SH-SY5Y (cell line): Measurements from ENCODE around the gene SLC52A1.

Experiments
- GATA2 ChIP-seq: IDR thresholded peaks from 2 replicates; pipeline ENCODE4 v1.6.1; 2011; ENCODE audit warnings: mild to moderate bottlenecking, low read depth, low read length
- GATA3 ChIP-seq: IDR thresholded peaks from 2 replicates; pipeline ENCODE4 v1.6.1; 2011; ENCODE audit warnings: low read depth, mild to moderate bottlenecking, low read length, moderate library complexity

DNA sequence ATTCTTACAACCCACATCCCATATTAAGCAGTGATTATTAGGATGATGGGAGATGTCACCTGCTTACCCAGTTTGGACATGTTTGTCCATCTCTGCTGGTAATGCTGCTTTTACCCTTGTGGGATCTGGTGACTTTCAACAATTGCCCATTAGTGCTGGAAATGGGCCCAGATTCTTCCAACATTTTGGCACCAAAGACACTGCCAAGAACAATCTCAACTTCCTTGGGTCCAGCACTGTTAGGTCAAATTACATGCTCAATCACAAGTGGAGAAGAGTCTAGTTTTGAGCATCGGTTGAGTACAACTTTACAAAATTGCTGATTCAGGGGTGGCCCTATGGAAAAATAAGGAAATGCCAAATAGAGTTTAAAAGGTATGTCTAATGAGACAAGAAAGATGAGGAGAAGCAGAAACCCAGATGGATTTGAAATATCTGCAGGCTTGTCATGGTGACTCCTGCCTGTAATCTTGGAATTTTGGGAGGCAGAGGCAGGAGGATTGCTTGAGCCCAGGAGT lies 30.1 kb upstream of the SLC52A1 start:
- TF ChIP-seq GATA2 = no peak
- TF ChIP-seq GATA3 = no peak
